Activated CD8-positive, alpha-beta T cell treated with anti-CD3 and anti-CD28 coated beads for 36 hours (primary cell): ENCODE measurements around the gene CUL4B. TPM values are rescaled to one million over a fixed set of nuclear protein-coding genes. Genes with fewer than 3 reads are reported as not detected.

Experiments
- ATAC-seq: fragments of 200-7000 bp; cut with Tn5 transposase; one replicate; pipeline ENCODE4 v1.10.0; 2021; ENCODE audit warnings: mild to moderate bottlenecking, moderate library complexity
- CTCF ChIA-PET: fragments of 350-600 bp; sonication (Branson Sonifier 250); formaldehyde crosslinking; loops from one replicate; lab custom pipeline; 2021; ENCODE audit warnings: antibody characterized with exemption; lab: Charles Lee
- POLR2A ChIA-PET: fragments of 350-600 bp; sonication (Branson Sonifier 250); formaldehyde crosslinking; loops from one replicate; lab custom pipeline; 2021; ENCODE audit warnings: antibody characterized with exemption; lab: Charles Lee
- DNase-seq: peaks from one replicate; pipeline ENCODE4 v3.0.0-alpha.2; 2020
- H3K27ac Mint-ChIP-seq: one replicate; pipeline ENCODE4 v1.8.0; 2021; ENCODE audit warnings: mild to moderate bottlenecking, mixed read lengths
- H3K27me3 Mint-ChIP-seq: one replicate; pipeline ENCODE4 v1.8.0; 2021; ENCODE audit warnings: mixed read lengths
- H3K36me3 Mint-ChIP-seq: one replicate; pipeline ENCODE4 v1.8.0; 2021; ENCODE audit warnings: low read depth, mixed read lengths
- H3K4me1 Mint-ChIP-seq: one replicate; pipeline ENCODE4 v1.8.0; 2021; ENCODE audit warnings: low read depth, mixed read lengths
- H3K4me3 Mint-ChIP-seq: one replicate; pipeline ENCODE4 v1.8.0; 2021; ENCODE audit warnings: mild to moderate bottlenecking, moderate library complexity, mixed read lengths
- H3K9me3 Mint-ChIP-seq: one replicate; pipeline ENCODE4 v1.8.0; 2021; ENCODE audit warnings: mixed read lengths
- CTCF ChIP-seq: fragments of 200-600 bp; IDR thresholded peaks from one replicate; pipeline ENCODE4 v1.8.0; 2022; ENCODE audit warnings: antibody characterized with exemption, mild to moderate bottlenecking
- intact Hi-C: fragments of 100-400 bp; cut with micrococcal nuclease; formaldehyde crosslinking; loops from one replicate; pipeline ENCODE4 v1.10.0; 2022
- total RNA-seq, 2 experiments: library from RNA; stranded (reverse); gene quantifications; one replicate each; pipeline ENCODE4 v1.2.3, GENCODE V29; 2021

CUL4B gene
- total RNA-seq, 2 experiments from 2014 or later = 39.1 to 39.8 TPM

DNA sequence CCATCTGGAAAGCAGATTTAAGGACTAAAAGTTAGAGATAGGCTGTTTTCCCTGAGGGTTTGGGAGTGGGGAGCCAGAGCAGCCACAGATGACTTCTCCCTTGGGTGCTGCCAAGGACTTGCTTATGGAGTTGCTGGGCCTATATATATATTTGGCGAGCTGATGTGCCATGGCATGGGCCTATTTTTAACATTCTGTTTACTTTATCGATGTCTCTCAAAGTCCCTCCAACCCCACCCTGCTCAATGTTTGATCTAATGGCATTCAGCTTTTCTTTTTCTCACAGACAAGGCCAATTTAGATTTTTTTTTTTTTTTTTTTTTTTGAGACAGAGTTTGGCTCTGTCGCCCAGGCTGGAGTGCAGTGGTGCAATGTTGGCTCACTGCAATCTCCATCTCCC, 6.1 kb upstream of the CUL4B start:
- H3K36me3 Mint-ChIP-seq = no peaks in the 10 kb centered on the region
- H3K4me3 Mint-ChIP-seq = no peak overlapping the region
- intact Hi-C loops = no loop called here
- ATAC-seq (no peak), DNase-seq (no peak)
- CTCF ChIA-PET = no interaction called here
- H3K9me3 Mint-ChIP-seq = no peaks in the 10 kb centered on the region
- H3K27ac Mint-ChIP-seq = no peak overlapping the region
- POLR2A ChIA-PET = no interaction called here
- TF ChIP-seq CTCF = no peak
- H3K27me3 Mint-ChIP-seq = no peaks in the 10 kb centered on the region
- peaks cover 10% of the 10 kb centered on the region for H3K4me1 Mint-ChIP-seq

GRCh38 chrX:120564925-120565324, 4.2 kb upstream of the CUL4B start:
- intact Hi-C loops = loop anchor here (5.0 kb wide), 1 partner anchor 68 kb away; no protein-coding TSS in a partner anchor
- Mint-ChIP-seq H3K9me3 (no peaks in the 10 kb centered on the region), H3K4me1 (peaks cover 7% of the 10 kb centered on the region), H3K4me3 (no peak overlapping the region), H3K36me3 (no peaks in the 10 kb centered on the region), H3K27ac (no peak overlapping the region), H3K27me3 (no peaks in the 10 kb centered on the region)
- ChIA-PET POLR2A (no interaction called here), CTCF (no interaction called here)
- TF ChIP-seq CTCF = no peak
- ATAC-seq = no peak
- no peak for DNase-seq

DNA sequence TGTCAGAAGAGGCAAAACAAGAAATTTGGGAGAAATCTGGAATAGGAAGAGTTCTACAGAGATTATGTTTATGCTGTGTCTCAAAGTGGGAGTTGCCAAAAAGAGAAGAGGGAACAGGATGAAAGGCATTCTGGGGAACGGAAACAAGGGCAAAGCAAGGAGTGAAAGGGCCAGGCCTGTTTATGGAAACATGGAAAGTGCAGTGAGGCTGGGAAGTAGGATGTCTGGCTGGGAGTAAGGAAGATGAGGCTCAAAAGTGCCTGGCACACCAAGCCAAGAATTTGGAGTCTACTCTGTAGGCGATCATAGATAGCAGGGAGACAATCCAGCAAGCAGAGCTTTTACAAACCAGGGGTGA, 1.8 kb upstream of the CUL4B start:
- no peaks in the 10 kb centered on the region for H3K27me3 Mint-ChIP-seq
- peaks cover 3% of the 10 kb centered on the region for H3K36me3 Mint-ChIP-seq
- DNase-seq (no peak), ATAC-seq (no peak)
- intact Hi-C loops = loop anchor here (5.0 kb wide), 1 partner anchor 65 kb away; no protein-coding TSS in a partner anchor
- H3K27ac Mint-ChIP-seq = peak overlapping the region; percentile 58
- ChIA-PET CTCF (interaction anchor here (1.1 kb wide), 1 partner anchor 10 kb away, joined by 3 read pairs; no protein-coding TSS in a partner anchor), POLR2A (interaction anchor here (0.6 to 1.0 kb wide), 2 partner anchors 29 to 70 kb away, joined by 3 read pairs; no protein-coding TSS in a partner anchor)
- TF ChIP-seq CTCF = no peak
- peak overlapping the region; percentile 98 for H3K4me3 Mint-ChIP-seq
- peaks cover 13% of the 10 kb centered on the region for H3K4me1 Mint-ChIP-seq
- no peaks in the 10 kb centered on the region for H3K9me3 Mint-ChIP-seq

GRCh38 chrX:120561634-120562568, 1.1 kb upstream of the CUL4B start:
- TF ChIP-seq CTCF = no peak
- H3K27ac Mint-ChIP-seq = peak overlapping the region; percentile 98
- no peaks in the 10 kb centered on the region for H3K9me3 Mint-ChIP-seq
- H3K4me1 Mint-ChIP-seq = peaks cover 17% of the 10 kb centered on the region
- ChIA-PET POLR2A (interaction anchor here (0.8 to 2.0 kb wide), 7 partner anchors 11 to 67 kb away, joined by 3 to 9 read pairs (median 3); partner anchors contain the start of gene MCTS1), CTCF (interaction anchor here (1.1 to 1.9 kb wide), 4 partner anchors 9 to 67 kb away, joined by 3 to 6 read pairs (median 4); partner anchors contain the start of gene C1GALT1C1)
- intact Hi-C loops = loop anchor here (2.0 to 5.0 kb wide), 2 partner anchors 41 to 65 kb away; no protein-coding TSS in a partner anchor
- H3K27me3 Mint-ChIP-seq = no peaks in the 10 kb centered on the region
- DNase-seq = no peak
- ATAC-seq = no peak
- peaks cover 8% of the 10 kb centered on the region for H3K36me3 Mint-ChIP-seq
- H3K4me3 Mint-ChIP-seq = peak overlapping the region; percentile 98
